NK-92 treated with Interleukin-12 subunit alpha and Interleukin-12 subunit beta, amount 100 ng/mL, for 24 hours (cell line): ENCODE data around the gene ST6GALNAC6.
A peak's percentile ranks its signal among the peaks of the same experiment; 100 is the strongest.

Source experiments
- DNase-seq: peaks from one replicate; lab custom pipeline; 2025; lab: John Stamatoyannopoulos, UW

ST6GALNAC6 gene

GRCh38 chr9:127916720-127917581 lies 17.5 kb upstream of the ST6GALNAC6 start, which contains the start of gene ST6GALNAC4:
ST6GALNAC4 (minus strand) TSS chr9:127917041; CDS start chr9:127916419, 622 bp downstream.
- peak; percentile 82 for DNase-seq

- DNase-seq, result no peak
These were observed 16.7 kb upstream of the ST6GALNAC6 start for GRCh38 chr9:127915801-127916719.

- no peak for DNase-seq
These were observed 15.9 kb upstream of the ST6GALNAC6 start for GRCh38 chr9:127915325-127915752.

- DNase-seq, result no peak
These were observed 14.3 kb upstream of the ST6GALNAC6 start for GRCh38 chr9:127913682-127914081.

- DNase-seq, result no peak
These were observed 13.5 kb upstream of the ST6GALNAC6 start for GRCh38 chr9:127912882-127913281.

- no peak for DNase-seq
These were observed 12.9 kb upstream of the ST6GALNAC6 start for GRCh38 chr9:127912296-127912695.

GRCh38 chr9:127910613-127911205 lies 11.3 kb upstream of the ST6GALNAC6 start:
- DNase-seq, result no peak

GRCh38 chr9:127909839-127910273 lies 10.5 kb upstream of the ST6GALNAC6 start:
- DNase-seq, result no peak

- DNase-seq, result no peak
These were observed 9.2 kb upstream of the ST6GALNAC6 start for GRCh38 chr9:127908660-127908926.

- no peak for DNase-seq
These were observed 8.7 kb upstream of the ST6GALNAC6 start for GRCh38 chr9:127907867-127908659.

GRCh38 chr9:127905788-127906191 lies 6.4 kb upstream of the ST6GALNAC6 start:
- no peak for DNase-seq

- no peak for DNase-seq
These were observed 5.8 kb upstream of the ST6GALNAC6 start for GRCh38 chr9:127905004-127905728.

- no peak for DNase-seq
These were observed 5.2 kb upstream of the ST6GALNAC6 start for GRCh38 chr9:127904561-127905003.

GRCh38 chr9:127903557-127904475 lies 4.4 kb upstream of the ST6GALNAC6 start:
- peak; percentile 53 for DNase-seq

- no peak for DNase-seq
These were observed 823 bp downstream of the ST6GALNAC6 start for GRCh38 chr9:127898433-127899127.

- DNase-seq, result no peak
These were observed 2.2 kb downstream of the ST6GALNAC6 start for GRCh38 chr9:127897193-127897692.

GRCh38 chr9:127896395-127897192 lies 2.8 kb downstream of the ST6GALNAC6 start:
- no peak for DNase-seq

- no peak for DNase-seq
These were observed 3.6 kb downstream of the ST6GALNAC6 start for GRCh38 chr9:127895811-127896210.
